HG02970 (cell line): ENCODE results near the gene OTOG.
"Not testable (repeated sequence)": the region's sequence is repeated elsewhere in the genome, so short reads cannot be mapped to it uniquely, and the experiment has no call there.

Source experiments
- ATAC-seq: cut with Tn5 transposase; IDR thresholded peaks from one replicate; pipeline ENCODE4 v1.9.1; 2021; ENCODE audit warnings: mild to moderate bottlenecking, moderate library complexity, moderate number of reproducible peaks; ENCODE audit not compliant: unreplicated experiment, low FRiP score

OTOG gene

GRCh38 chr11:17612221-17613188 is 65.4 kb downstream of the OTOG start:
- ATAC-seq: no peak

DNA sequence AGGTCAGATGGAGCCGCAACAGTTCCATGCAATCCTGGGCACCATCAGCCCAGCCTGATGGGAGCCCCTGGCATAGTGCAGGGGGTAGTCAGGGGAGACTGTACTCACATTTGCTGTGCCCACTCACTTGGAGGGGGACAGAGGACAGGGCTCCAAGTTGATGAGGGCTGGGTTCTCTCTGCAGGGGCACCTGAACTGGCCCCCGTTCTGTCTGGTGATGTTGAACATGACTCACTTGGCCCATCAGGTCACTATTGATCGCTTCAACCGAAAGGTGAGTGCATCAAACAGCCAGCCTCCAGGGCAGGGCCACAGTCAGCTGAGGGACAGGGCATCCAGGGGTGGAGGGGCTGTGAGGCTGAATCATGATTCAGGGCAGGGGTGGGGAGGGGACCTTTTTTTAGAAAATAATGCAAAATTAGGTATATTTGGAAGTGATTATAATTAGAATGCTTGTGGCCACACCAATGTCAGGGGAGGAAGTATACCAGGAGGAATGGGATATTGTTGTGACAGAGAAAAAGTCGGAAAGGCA is 66.4 kb downstream of the OTOG start:
- no peak for ATAC-seq

DNA sequence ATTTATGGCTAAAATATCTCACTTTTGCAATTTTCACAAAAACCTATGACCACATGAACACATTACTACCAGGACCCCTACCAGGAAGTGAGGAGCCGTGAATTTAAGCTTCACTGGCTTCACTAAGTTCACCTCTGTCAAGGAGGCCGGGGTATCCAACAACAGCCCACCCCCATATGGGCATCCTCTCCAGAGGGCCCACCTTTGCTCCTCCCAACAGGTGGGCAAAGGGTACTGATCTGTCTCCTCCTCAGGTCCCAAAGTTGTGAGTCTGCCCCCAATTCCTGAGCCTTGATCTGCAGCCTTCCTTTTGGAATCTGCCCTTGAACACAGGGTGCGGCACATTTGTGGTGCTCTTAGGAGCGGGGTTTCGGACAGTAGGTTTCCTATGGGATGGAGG is 66.9 kb downstream of the OTOG start:
- ATAC-seq: no peak

GRCh38 chr11:17622711-17623110 is 75.7 kb downstream of the OTOG start:
- ATAC-seq: not testable (repeated sequence)

GRCh38 chr11:17629113-17629512 is 82.1 kb downstream of the OTOG start:
- no peak for ATAC-seq

DNA sequence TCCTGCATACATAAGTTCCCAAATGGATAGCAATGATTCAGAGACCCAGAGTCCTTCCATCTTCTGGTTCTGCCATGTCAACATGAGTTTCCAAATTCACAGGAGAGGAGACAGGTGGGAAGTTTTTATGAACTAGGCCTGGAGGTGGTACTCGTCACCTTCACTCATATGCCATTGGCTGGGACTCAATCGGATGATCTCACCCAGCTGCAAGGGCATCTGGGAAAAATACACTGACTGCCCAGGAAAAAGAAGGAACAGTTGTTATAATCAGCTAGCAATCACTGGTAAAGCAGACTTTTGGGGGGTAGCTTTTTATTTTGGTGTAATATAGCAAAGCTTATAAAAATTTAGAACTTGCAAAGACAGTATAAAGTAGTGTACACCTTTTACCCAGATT is 83.9 kb downstream of the OTOG start:
- ATAC-seq: no peak

DNA sequence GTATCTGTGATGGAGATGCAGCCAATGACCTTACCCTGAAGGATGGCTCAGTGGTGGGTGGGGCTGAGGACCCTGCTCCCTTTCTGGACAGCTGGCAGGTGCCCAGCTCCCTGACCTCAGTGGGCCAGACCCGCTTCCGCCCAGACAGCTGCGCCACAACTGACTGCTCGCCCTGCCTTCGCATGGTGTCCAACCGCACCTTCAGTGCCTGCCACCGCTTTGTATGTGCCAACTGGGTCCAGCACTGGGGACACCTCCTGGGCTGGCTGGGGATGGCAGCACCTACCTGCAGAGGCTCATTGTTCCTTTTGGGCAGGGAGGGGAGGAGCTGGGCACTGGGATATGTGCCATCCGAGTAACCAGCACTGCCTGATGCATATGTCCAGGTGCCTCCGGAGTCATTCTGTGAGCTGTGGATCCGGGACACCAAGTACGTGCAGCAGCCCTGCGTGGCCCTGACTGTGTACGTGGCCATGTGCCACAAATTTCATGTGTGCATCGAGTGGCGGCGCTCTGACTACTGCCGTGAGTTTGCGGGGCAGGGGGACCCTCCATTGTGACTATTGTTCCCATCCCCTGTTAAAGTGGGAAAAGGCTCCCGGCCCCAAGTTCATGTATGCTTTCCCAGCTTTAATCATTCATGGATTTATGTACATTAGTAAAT is 84.8 kb downstream of the OTOG start:
- no peak for ATAC-seq

DNA sequence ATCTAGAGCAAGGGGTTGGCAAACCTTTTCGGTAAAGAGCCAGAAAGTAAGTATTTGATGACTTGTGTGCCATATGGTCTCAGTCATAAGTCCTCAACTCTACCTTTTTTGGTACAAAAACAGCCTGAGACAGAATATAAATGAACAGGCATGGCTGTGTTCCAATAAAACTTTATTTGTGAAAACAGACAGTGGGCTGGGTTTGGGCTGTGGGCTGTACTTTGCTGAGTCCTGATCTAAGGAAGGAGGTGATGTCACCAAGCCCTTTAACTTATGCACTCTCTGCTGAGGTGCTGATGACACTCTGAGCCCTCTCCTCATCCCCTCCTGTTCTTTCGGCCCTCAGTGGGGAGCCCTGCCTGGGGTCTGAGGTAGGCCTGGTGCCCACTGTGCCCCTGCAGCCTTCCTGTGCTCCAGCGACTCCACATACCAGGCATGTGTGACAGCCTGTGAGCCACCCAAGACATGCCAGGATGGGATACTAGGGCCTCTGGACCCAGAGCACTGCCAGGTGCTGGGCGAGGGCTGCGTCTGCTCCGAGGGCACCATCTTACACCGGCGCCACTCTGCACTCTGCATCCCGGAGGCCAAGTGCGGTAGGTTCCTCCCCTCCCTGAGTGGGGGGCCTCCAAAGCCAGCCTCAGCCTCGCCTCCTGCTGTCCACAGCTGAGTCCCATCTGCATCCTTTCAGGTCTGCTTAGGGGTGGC is 86.4 kb downstream of the OTOG start:
- ATAC-seq: no peak

DNA sequence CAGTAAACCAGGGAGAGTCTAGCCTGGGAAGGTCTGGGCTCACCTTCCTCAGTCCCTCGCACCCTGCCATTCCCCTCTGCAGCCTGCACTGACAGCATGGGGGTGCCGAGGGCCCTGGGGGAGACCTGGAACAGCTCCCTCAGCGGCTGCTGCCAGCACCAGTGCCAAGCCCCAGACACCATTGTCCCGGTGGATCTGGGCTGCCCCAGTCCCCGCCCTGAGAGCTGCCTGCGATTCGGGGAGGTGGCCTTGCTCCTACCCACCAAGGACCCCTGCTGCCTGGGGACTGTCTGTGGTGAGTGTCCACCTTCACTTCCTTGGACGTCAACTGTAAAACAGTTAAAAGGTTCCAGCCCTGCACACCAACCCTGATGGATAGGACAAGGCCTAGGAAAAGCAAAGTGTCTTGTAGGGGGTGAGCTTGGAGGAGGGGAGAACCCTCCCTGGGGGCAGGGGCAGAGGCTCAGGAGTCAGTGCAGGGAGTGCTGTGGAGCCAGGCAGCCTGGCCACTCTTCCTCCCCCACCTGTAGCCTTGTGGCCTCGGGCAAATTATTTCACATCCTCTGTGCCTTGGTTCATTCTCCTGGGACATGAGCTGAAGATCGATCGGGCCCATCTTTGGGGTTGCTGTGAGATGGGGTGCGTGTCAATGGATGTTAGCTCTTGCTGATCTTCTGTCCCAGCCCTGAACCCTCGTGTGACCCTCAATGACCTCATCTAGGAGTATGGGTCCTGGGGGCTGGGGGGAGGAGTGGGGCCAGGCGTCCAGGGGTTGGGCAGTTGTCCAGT is 87.1 kb downstream of the OTOG start:
- ATAC-seq: no peak

- ATAC-seq: no peak
Measured at GRCh38 chr11:17634776-17635550, 87.9 kb downstream of the OTOG start.

DNA sequence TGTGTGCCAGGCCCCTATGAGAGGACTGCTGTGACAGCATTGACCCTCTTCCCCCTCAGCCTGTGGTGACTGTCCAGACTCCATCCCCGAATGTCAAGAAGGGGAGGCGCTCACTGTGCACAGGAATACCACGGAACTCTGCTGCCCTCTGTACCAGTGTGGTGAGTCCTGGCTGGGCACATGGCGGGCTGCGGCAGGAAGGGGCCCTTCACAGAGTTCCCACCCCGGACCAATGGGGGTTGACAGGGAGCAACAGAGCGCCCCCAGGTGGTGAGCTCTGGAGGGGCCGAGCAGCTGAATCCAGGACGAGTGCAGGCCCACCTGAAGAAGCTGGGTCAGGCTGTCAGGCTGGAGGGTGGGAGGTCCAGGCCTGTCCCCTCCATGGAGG is 88.5 kb downstream of the OTOG start:
- ATAC-seq: no peak

- no peak for ATAC-seq
Measured at GRCh38 chr11:17636721-17637120, 89.7 kb downstream of the OTOG start.

- no peak for ATAC-seq
Measured at GRCh38 chr11:17637901-17638300, 90.8 kb downstream of the OTOG start.

- ATAC-seq: no peak
Measured at GRCh38 chr11:17638311-17638710, 91.3 kb downstream of the OTOG start.

DNA sequence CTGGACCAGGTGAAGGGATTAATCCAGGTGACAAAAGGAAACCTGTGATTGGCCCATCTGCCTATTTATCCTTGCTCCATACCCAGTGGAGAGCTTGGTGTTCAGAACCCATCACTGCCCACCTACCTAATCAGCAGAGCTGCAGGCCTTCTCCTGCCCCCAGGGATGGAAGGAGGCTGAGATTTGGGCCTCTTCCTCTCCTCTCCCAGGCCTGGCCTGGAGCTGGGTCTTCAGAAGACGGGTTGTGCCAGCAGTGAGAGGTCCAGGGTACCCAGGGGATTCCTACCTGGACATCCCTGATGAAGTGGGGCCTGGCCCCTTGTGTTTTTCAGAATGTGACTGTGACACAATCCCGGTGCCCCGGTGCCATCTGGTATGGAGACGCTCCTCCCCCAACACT is 92.0 kb downstream of the OTOG start:
- ATAC-seq: no peak

GRCh38 chr11:17639781-17640180 is 92.7 kb downstream of the OTOG start:
- ATAC-seq: no peak

- no peak for ATAC-seq
Measured at GRCh38 chr11:17640493-17641164, 93.6 kb downstream of the OTOG start.

DNA sequence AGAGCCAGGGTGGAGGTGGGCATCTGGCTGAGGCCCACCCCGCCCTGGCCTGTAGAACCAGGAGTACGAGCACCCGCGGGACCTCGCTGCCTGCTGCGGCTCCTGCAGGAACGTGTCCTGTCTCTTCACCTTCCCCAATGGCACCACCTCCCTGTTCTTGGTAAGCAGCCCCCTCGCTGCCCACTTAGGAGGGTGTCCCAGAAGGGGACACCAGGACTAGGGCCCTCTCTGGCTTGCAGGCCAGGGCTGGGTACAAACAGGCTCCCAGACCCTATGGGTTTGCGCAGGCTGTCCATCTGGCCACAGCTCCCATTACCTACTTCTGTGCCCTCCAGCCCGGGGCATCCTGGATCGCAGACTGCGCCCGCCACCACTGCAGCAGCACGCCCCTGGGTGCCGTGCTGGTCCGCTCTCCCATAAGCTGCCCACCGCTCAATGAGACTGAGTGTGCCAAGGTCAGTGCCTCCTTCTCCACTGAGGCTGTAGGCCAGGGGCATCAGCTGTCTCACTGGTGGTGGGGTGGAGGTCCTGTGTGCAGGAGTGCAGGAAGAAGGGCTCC is 94.8 kb downstream of the OTOG start:
- ATAC-seq: no peak

- no peak for ATAC-seq
Measured at GRCh38 chr11:17642370-17642769, 95.3 kb downstream of the OTOG start.
